NCI-H128 (cell line): ENCODE data around the gene CUZD1.

Experiments
- DNase-seq: peaks from one replicate; lab custom pipeline; 2025; ENCODE audit not compliant: unreplicated experiment; lab: John Stamatoyannopoulos, UW

CUZD1 gene

DNA sequence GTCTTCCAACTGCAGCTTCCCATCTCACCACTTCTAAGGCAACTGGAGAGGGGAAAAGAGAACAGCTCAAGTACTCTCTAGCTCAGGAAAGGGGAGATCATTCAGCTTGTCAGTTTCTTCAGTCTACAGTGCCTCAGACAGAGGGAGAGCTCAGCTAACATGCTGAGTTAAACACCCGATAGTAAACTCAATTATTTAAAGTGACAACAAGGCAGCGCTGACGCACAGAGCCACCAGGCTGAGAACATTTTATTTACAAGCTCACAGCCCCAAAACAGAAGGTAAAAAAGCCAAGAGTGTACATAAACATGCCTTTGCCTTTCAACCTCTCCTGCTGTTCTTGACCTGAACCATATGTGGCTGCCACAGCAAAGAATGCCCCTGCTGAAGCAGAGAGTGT lies 10.1 kb upstream of the CUZD1 start:
- no peak for DNase-seq

- DNase-seq: no peak
These were observed 9.0 kb upstream of the CUZD1 start for GRCh38 chr10:122854648-122855047.

GRCh38 chr10:122853665-122854313 lies 8.1 kb upstream of the CUZD1 start:
- DNase-seq: no peak

DNA sequence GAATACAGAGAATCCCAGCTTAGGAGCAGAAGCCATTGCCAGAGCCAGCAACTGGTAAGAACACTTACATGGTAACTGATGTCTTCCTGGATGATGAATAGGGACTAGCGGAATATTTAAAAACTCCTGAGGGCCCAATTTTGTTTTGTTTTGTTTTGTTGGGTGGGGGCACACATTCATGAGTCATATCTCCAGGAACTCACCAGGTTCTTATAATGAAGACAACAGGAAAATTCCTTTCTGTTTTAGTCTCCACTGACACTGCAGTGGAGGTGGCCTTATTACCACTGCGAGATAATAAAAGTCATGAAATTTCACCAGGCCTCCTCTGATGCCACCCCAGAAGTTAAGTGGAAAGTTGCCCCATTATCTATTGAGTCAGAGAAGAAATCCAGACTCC lies 6.6 kb upstream of the CUZD1 start:
- DNase-seq: no peak

DNA sequence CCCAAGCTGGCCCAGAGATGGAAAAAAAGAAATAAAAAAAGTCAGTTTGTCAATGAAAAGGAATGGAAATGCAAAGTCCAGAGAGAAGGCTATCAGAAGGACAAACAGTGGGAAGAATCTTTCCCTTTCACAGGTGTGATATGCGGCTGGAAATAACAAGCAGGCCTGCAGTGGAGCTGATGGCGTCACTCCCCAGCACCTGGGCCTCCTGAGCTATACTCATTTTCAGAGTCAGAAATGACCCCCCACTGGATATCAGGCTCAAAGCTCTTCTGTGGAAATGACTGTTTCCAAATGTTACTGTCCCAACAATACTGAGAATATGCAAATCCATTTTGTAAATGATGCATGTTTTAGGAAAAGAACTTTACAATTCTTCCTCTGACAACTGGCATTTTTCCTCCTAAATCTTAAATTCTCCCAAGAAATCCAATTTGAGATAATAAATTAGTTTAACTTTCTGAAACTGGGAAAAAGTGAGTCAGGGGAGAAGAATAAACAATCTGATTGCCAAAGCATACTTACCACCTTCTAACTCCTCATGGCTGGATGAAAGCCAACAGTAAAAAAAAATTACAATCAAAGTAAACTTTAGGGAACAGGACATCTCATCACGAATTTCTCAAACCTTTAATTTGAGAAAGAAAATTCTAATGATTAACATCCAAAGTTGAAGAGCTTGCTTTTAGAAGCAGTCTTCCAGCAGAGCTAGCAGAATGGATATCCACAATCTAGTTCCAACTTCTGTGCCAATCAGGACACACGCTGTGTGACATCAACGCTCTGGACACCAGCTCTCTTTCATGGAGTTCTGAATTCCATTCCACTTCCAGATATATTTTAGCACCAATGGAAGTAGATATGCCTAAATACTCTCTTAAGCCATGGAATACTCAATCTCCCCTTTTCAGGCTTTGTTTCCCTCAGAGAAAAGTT lies 5.3 kb upstream of the CUZD1 start:
- DNase-seq: no peak

DNA sequence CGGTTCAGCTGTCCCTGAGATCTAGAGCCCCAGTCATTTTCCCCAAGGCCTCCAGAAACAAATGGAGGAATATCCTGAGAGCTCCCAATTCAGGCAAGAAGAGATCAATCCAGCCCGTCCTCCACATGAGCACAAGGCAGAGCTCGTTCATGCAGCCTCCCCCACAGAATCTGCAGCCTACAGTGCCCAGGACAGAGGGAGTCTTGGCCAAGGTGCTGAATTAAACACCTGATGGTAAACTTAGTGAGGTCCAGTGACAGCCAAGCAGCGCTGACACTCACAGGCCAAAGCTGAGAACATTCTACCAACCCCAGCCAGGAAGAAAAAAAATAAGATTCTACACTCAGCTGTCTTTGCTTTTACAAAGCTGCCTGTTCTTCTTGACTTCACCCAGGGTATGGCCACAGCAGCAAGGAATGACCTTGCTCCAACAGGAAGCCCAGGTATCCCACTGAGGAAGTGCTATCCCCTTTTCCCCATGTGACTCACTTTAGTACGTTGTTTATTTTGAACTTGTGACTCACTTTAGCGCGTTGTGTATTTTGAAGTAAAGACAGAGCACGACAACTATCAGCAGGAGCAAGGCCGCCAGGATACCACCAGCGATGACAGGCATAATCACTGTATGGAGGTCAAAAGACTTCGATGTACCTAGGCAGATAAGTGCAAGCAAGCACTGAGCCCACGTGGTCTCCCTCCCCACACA lies 4.4 kb upstream of the CUZD1 start:
- DNase-seq: no peak

- DNase-seq: no peak
These were observed 3.4 kb upstream of the CUZD1 start for GRCh38 chr10:122849090-122849489.

- no peak for DNase-seq
These were observed 2.3 kb upstream of the CUZD1 start for GRCh38 chr10:122847782-122848604.

GRCh38 chr10:122844146-122844545 lies 1.5 kb downstream of the CUZD1 start:
- DNase-seq: no peak

DNA sequence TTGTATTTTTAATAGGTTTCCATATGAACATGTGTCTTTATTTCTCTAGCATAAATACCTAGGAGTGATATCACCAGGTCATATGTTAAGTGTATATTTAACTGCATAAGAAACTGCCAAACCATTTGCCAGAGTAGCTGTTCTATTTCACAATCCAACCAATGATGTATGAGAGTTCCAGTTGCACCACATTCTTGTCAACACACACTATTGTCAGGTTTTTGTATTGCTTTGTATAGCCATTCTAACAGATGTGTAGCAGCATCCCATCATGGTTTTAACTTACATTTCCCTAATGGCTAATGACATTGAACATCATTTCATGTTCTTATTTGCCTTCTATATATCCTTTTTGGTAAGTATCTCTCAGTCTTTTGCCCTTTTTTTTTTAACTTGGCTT lies 4.1 kb downstream of the CUZD1 start:
- no peak for DNase-seq

GRCh38 chr10:122839505-122839904 lies 6.2 kb downstream of the CUZD1 start:
- no peak for DNase-seq

DNA sequence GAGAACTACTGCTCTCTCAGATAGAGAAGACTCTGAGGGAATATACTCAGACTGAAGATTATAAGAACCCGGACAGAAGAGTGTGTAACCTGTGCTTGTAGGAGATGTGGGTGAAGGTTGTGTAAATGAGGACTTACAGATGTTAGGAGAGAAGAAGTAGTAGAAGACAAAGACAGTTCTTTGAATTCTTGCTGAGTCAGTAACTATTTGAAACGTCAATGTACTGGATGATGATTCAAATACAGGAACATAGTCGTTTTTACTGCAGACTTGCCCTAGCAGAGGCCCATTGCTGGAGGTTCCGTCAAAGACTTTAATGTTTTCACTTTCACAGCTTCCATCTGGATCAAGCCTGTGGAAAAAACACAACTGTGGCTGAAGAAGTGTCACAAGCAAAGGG lies 6.8 kb downstream of the CUZD1 start:
- DNase-seq: no peak

DNA sequence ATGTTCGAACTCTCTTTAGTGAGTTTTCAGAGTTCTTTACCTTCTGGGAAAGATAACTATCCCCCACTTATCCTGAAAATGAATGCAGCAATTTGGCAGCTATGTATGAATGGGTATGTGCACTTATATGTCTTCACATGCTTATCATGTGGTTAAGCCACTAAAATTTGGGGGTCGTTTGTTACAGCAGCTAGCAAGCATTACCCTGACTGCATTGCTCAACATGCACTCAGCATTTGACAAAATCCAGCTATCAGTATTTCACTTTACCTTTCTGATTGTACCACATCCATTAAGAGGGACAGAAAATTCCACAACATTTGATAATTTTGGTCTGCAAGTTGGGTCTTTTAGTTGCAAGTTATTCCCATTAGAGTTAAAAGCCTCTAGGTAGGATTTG lies 9.7 kb downstream of the CUZD1 start:
- DNase-seq: no peak

- no peak for DNase-seq
These were observed 14.7 kb downstream of the CUZD1 start for GRCh38 chr10:122830965-122831353.

- no peak for DNase-seq
These were observed 15.2 kb downstream of the CUZD1 start for GRCh38 chr10:122830273-122830964.

DNA sequence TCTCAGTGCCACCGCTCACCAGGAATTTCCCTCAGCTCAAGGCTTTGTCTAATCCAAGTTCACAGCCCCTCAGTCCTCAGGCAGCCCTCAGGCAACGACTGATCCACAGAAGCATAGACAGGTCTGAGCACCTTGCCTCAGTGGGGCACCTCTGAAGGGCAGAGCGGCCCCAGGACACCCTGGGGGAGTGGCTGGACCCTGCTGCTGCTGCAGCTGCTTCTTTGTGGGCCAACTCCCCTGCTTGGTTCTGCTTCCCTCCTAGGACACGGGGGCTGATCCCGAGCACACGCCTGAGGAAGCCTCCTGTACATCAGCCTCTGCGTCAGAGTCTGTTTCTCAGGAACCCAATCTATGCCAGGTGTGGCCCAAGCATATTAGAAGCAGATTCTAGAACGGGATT lies 16.2 kb downstream of the CUZD1 start:
- DNase-seq: no peak

DNA sequence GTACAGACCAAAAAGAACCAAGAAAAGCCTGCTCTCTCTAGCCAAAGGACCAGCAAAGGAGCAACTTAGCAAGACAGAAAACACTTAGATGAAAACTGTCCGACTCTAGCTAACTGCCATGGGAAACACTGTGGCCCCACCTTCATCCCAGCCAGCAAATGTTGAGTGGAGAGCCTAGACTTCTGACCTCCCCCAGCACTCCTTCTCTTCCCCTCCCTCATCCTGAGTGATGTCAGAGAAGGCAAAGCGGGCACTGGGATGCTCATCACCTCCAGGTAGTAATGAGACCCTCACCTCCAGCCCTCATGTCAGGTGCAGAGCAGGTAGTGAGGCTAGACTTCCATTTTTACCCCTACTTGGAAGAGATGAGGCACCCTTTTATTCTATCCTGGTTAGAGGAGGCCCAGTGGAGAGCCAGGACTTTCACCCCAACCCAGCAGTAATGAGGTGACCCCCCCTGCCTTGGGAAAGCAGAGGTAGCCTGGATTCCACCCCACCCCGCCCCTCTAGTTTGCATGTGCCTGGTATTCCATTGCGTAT lies 16.9 kb downstream of the CUZD1 start:
- DNase-seq: no peak

- no peak for DNase-seq
These were observed 18.4 kb downstream of the CUZD1 start for GRCh38 chr10:122827302-122827701.

- DNase-seq: no peak
These were observed 22.5 kb downstream of the CUZD1 start for GRCh38 chr10:122822973-122823690.

DNA sequence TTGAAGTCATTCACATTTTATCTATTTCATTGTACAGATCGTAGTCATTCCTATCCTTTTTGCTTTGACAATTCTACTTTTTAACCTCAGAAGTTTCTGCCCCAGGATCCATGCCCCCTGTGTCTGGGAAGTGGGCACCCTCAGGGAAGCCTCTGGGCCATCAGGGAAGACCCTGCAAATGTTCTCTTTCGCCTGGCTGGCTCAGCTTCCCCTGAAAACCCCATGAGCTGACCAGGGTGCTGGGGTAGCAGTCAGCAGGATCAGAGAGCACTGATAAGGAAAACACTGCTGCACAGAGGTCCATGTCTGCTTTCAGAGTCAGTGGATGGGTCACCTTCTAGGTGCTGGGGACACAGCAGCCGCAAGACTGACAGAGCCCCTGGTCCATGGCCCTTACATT lies 23.8 kb downstream of the CUZD1 start:
- no peak for DNase-seq
